Measurements from ENCODE around the gene ANKS1B.

The ANKS1B gene

GRCh38 chr12:98770230-98770629 is 1214.5 kb downstream of the ANKS1B start (continued):
- TF ChIP-seq, protein P1, sequence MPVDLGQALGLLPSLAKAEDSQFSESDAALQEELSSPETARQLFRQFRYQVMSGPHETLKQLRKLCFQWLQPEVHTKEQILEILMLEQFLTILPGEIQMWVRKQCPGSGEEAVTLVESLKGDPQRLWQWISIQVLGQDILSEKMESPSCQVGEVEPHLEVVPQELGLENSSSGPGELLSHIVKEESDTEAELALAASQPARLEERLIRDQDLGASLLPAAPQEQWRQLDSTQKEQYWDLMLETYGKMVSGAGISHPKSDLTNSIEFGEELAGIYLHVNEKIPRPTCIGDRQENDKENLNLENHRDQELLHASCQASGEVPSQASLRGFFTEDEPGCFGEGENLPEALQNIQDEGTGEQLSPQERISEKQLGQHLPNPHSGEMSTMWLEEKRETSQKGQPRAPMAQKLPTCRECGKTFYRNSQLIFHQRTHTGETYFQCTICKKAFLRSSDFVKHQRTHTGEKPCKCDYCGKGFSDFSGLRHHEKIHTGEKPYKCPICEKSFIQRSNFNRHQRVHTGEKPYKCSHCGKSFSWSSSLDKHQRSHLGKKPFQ (tag by site-specific recombination; IDR thresholded peaks at IDR 0.05) = peak; percentile 58; the same call in 1 of the 2 replicates
- TF ChIP-seq TRIM28 (IDR thresholded peaks at IDR 0.05; ENCODE audit: borderline replicate concordance, low read length) (no peak), PRDM1 (tag by site-specific recombination; IDR thresholded peaks at IDR 0.05) (0 out of 2 replicates have a peak, but pooled peaks have one; percentile 1), FEZF1 (tag by site-specific recombination; IDR thresholded peaks at IDR 0.05) (peak; percentile 73; the same call in 1 of the 2 replicates), ZNF24 (tag by site-specific recombination; IDR thresholded peaks at IDR 0.05) (no peak), ZNF184 (tag by site-specific recombination; IDR thresholded peaks at IDR 0.05) (no peak), OVOL3 (tag by site-specific recombination; IDR thresholded peaks at IDR 0.05) (0 out of 2 replicates have a peak, but pooled peaks have one; percentile 31), ZNF596 (tag by site-specific recombination; IDR thresholded peaks at IDR 0.05) (0 out of 2 replicates have a peak, but pooled peaks have one; percentile 9)
- TF ChIP-seq, protein P2, sequence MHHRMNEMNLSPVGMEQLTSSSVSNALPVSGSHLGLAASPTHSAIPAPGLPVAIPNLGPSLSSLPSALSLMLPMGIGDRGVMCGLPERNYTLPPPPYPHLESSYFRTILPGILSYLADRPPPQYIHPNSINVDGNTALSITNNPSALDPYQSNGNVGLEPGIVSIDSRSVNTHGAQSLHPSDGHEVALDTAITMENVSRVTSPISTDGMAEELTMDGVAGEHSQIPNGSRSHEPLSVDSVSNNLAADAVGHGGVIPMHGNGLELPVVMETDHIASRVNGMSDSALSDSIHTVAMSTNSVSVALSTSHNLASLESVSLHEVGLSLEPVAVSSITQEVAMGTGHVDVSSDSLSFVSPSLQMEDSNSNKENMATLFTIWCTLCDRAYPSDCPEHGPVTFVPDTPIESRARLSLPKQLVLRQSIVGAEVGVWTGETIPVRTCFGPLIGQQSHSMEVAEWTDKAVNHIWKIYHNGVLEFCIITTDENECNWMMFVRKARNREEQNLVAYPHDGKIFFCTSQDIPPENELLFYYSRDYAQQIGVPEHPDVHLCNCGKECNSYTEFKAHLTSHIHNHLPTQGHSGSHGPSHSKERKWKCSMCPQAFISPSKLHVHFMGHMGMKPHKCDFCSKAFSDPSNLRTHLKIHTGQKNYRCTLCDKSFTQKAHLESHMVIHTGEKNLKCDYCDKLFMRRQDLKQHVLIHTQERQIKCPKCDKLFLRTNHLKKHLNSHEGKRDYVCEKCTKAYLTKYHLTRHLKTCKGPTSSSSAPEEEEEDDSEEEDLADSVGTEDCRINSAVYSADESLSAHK (tag by site-specific recombination; IDR thresholded peaks at IDR 0.05) = peak; percentile 15; the same call in 1 of the 2 replicates

DNA sequence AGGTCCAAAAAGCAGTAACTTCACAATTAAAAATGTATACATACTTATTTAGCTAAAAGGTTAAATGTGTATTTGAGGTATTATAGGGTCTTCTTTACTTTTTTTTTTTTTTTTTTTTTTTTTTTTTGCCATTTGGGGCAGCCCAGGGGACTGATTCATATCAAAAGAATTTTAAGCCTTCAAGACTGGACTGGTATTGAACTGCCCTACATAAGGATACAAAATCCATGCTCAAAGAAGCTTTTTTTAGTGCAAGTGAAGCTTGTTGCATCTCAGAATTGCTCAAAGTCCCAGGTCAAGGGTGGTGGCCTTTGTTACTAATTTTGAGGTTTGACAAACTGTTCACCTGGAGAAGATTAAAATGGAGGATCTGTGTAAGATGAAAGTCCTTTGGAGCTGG is 1215.7 kb downstream of the ANKS1B start:
- no peaks in the 10 kb centered on the region for H3K36me3 ChIP-seq (ENCODE audit: control insufficient read depth in 2 of 2, insufficient read depth in 1 of 2, low read length in 2 of 2)
- H3K4me1 ChIP-seq (ENCODE audit: control insufficient read depth, insufficient read depth, low read length) = peaks cover 14% of the 10 kb centered on the region; the same call in 1 of the 2 replicates
- ChIA-PET POLR2A (interaction anchor here (0.7 kb wide), 1 partner anchor 143 kb away, joined by 10 read pairs; no protein-coding TSS in a partner anchor), CTCF (interaction anchor here (0.5 to 0.9 kb wide), 2 partner anchors 13 to 171 kb away, joined by 3 read pairs; no protein-coding TSS in a partner anchor)
- H3K9me3 ChIP-seq (ENCODE audit: control insufficient read depth, insufficient read depth, low read depth, low read length) = no peaks in the 10 kb centered on the region
- no peak overlapping the region for H3K4me3 ChIP-seq (ENCODE audit: low read depth, low read length)
- no peak overlapping the region for H3K27ac ChIP-seq (ENCODE audit: extremely low read depth, low read depth, low read length)
- TF ChIP-seq, protein P3, sequence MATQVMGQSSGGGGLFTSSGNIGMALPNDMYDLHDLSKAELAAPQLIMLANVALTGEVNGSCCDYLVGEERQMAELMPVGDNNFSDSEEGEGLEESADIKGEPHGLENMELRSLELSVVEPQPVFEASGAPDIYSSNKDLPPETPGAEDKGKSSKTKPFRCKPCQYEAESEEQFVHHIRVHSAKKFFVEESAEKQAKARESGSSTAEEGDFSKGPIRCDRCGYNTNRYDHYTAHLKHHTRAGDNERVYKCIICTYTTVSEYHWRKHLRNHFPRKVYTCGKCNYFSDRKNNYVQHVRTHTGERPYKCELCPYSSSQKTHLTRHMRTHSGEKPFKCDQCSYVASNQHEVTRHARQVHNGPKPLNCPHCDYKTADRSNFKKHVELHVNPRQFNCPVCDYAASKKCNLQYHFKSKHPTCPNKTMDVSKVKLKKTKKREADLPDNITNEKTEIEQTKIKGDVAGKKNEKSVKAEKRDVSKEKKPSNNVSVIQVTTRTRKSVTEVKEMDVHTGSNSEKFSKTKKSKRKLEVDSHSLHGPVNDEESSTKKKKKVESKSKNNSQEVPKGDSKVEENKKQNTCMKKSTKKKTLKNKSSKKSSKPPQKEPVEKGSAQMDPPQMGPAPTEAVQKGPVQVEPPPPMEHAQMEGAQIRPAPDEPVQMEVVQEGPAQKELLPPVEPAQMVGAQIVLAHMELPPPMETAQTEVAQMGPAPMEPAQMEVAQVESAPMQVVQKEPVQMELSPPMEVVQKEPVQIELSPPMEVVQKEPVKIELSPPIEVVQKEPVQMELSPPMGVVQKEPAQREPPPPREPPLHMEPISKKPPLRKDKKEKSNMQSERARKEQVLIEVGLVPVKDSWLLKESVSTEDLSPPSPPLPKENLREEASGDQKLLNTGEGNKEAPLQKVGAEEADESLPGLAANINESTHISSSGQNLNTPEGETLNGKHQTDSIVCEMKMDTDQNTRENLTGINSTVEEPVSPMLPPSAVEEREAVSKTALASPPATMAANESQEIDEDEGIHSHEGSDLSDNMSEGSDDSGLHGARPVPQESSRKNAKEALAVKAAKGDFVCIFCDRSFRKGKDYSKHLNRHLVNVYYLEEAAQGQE (tag by site-specific recombination; IDR thresholded peaks at IDR 0.05) = no peak
- TF ChIP-seq ZNF768 (tag by site-specific recombination; IDR thresholded peaks at IDR 0.05) (no peak), SP7 (tag by site-specific recombination; IDR thresholded peaks at IDR 0.05) (no peak), HOXA7 (CRISPR knock-in tag; IDR thresholded peaks at IDR 0.05; ENCODE audit: borderline replicate concordance) (no peak), SP3 (tag by site-specific recombination; IDR thresholded peaks at IDR 0.05) (no peak), PRDM6 (tag by site-specific recombination; IDR thresholded peaks at IDR 0.05) (no peak), ZNF114 (tag by site-specific recombination; IDR thresholded peaks at IDR 0.05) (no peak), ZNF280C (tag by site-specific recombination; IDR thresholded peaks at IDR 0.05) (no peak), ZBTB11 (tag by site-specific recombination; conservative IDR thresholded peaks at IDR 0.05; ENCODE audit: low read depth) (no peak), ZSCAN23 (tag by site-specific recombination; IDR thresholded peaks at IDR 0.05) (no peak)
- TF ChIP-seq, protein P4, sequence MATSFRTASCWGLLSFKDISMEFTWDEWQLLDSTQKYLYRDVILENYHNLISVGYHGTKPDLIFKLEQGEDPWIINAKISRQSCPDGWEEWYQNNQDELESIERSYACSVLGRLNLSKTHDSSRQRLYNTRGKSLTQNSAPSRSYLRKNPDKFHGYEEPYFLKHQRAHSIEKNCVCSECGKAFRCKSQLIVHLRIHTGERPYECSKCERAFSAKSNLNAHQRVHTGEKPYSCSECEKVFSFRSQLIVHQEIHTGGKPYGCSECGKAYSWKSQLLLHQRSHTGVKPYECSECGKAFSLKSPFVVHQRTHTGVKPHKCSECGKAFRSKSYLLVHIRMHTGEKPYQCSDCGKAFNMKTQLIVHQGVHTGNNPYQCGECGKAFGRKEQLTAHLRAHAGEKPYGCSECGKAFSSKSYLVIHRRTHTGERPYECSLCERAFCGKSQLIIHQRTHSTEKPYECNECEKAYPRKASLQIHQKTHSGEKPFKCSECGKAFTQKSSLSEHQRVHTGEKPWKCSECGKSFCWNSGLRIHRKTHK (tag by site-specific recombination; IDR thresholded peaks at IDR 0.05) = no peak

Data from HEK293 (cell line).